Activated T-cell treated with anti-CD3 and anti-CD28 coated beads, Interleukin-2, amount 50 U/mL, for 1 hour (primary cell): ENCODE results near the gene TK1.
"Not testable (repeated sequence)": the region's sequence is repeated elsewhere in the genome, so short reads cannot be mapped to it uniquely, and the experiment has no call there.

Experiments used
- DNase-seq: peaks from one replicate; pipeline ENCODE4 v3.0.0-alpha.2; 2020

TK1 gene

DNA sequence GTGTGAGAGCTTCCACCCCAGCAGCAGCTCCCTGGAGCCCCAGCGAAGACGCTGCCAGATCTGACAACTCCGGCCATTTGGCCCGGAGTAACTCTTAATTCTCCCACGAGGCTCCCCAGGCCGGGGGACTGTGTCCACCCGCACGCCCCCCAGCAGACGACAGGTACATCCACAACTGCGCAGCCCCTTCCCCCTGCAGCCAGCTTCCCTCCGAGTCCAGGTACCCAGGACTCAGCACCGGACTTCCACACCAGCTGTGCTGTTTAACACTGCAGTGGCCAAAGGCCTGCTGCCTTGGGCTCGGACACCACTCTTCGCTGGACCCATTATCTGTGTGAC, 11.2 kb downstream of the TK1 start:
- no peak for DNase-seq

DNA sequence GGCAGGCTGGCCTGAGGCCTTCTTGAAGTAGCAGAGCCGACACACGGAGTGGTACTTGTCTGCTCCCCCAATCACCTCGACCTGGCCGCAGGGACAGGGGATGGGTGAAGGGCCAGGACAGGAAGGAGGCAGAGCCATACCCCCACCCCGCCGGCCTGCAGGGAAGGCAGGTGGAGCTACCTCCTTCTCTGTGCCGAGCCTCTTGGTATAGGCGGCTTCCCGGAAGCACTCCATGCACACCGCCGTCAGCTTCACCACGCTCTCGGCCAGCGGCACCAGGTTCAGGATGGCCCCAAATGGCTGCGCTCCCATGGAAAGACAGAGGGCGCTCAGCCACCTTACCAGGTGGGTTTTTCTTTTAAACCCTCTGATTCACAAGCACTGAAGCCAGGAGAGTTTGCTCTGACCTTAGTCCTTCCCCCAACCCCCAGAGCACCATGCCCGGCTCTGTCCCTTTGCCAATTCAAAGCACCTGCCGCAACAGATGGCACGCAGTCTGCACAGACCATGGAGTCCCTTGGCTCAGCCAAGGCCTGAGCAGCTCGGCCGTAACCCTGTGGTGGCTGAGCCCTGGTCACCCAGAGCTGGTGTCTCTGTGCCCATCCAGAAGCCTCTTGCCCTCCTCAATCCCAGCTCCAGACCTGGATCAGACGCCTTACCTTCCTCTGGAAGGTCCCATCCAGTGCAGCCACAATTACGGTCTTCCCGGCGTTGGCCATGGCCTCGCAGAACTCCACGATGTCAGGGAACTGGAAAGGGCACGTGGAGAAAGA, 11.8 kb downstream of the TK1 start:
- DNase-seq, result no peak

DNA sequence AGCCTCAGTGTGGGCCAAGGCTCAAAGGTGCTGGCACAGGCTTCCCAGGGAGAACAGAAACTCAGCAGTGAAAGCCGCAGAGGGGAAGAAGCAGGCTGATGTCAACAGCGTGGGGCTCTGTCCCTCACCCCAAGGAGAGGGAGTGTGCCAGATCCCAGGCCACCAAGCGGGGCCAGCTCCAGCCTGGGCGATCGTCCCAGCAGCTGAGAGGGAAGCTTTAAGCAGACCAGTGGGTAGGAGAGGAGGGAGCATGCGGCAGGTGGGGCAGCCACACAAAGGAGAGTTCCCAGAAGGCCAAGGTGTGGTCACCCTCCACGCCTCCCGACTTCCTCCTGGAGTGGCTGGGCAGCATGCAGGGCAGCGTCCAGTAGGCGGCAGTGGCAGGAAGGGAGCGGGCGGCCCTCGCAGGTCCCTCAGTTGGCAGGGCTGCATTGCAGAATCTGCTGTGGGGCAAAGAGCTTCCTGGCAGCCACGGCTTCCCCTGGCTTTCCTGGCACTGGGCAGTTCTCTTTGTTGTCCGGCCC, 12.4 kb downstream of the TK1 start:
- no peak for DNase-seq

DNA sequence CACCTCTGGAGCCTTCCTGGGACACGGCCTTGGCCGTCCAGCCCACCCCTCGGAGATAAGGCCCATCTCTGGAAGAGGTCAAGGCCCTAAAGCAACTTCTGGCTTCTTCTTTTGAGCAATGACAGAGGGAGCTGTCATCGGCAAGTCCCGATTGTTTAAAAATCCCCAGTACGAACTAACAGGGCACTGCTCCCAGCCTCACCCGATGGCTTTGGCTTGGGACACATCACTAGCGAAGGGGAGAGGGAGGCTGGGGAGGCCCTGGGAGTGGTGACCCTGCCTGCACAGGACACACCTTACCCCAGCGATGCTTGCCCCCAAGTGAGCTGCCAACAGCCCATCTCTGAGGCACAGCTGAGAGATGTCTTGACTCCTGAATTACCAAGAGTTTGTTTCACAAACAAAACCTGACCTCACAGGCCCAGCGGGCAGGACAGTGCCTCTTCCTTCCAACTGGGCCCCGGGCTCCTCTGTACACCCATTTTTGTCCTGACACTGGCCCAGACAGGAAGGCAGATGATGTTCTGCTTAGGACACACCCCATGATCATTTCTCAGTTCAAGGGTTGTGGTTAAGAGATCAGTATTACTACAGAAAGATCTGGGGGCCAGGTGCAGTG, 13.6 kb downstream of the TK1 start:
- peak; percentile 32 for DNase-seq

DNA sequence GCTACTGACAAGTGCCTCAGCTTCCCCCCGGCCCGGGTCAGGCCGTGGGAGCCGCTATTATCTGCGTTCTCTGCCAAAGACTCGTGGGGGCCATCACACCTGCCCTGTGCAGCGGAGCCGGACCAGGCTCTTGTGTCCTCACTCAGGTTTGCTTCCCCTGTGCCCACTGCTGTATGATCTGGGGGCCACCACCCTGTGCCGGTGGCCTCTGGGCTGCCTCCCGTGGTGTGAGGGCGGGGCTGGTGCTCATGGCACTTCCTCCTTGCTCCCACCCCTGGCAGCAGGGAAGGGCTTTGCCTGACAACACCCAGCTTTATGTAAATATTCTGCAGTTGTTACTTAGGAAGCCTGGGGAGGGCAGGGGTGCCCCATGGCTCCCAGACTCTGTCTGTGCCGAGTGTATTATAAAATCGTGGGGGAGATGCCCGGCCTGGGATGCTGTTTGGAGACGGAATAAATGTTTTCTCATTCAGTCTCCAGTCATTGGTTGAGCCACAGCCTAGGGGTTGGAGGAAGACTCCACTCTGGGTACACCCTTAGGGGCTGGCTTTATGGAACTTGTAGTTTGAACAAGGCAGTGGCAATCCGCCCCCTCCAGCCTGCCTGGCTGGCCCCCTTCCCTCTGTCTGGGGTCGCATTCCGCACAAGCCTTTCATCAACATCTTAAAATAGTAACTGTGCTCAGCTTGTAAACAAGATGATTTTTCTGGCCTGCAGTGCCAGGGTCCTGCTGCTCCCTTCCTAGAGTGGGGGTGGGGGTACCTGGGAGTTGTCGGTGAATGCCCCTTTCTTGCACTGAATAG, 14.4 kb downstream of the TK1 start:
- DNase-seq, result no peak

DNA sequence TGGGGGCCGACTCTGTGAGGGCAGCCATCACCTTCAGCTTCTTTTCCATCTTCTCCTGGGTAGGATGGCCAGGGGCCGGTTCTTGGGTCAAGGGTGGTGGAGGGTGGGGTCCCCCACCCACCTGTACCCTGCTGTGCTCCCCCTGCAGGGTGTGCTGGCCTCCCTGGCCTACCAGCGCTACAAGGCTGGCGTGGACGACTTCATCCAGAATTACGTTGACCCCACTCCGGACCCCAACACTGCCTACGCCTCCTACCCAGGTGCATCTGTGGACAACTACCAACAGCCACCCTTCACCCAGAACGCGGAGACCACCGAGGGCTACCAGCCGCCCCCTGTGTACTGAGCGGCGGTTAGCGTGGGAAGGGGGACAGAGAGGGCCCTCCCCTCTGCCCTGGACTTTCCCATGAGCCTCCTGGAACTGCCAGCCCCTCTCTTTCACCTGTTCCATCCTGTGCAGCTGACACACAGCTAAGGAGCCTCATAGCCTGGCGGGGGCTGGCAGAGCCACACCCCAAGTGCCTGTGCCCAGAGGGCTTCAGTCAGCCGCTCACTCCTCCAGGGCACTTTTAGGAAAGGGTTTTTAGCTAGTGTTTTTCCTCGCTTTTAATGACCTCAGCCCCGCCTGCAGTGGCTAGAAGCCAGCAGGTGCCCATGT, 15.1 kb downstream of the TK1 start:
- not testable (repeated sequence) for DNase-seq

DNA sequence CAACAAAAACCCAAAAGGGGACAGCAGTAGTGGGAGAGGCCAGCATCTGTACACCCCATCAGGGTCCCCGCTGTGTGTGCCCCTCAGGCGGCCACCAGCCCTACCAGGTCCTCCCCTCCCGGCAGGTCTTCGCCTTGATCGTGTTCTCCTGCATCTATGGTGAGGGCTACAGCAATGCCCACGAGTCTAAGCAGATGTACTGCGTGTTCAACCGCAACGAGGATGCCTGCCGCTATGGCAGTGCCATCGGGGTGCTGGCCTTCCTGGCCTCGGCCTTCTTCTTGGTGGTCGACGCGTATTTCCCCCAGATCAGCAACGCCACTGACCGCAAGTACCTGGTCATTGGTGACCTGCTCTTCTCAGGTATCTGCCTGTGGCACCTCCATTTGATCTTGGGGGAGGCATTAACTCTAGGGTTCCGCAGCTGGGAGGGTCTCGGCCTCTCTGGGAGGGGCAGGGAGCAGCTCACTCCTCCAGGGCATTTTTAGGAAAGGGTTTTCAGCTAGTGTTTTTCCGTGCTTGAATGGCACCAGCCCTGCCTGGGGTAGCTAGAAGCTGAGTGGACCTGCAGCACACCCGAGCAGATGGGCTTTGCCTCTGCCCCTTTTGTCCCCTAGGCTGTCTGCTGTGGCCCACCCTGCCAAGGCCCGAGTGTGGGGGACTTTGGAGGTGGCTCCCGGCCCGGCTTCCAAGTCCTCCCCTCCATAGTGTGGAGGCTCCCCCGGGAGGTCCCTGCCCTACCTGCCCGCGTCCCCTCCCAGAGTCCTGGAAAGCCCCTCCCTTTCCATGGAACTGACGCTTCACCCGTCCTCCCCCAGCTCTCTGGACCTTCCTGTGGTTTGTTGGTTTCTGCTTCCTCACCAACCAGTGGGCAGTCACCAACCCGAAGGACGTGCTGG, 15.9 kb downstream of the TK1 start:
- DNase-seq, result no peak

DNA sequence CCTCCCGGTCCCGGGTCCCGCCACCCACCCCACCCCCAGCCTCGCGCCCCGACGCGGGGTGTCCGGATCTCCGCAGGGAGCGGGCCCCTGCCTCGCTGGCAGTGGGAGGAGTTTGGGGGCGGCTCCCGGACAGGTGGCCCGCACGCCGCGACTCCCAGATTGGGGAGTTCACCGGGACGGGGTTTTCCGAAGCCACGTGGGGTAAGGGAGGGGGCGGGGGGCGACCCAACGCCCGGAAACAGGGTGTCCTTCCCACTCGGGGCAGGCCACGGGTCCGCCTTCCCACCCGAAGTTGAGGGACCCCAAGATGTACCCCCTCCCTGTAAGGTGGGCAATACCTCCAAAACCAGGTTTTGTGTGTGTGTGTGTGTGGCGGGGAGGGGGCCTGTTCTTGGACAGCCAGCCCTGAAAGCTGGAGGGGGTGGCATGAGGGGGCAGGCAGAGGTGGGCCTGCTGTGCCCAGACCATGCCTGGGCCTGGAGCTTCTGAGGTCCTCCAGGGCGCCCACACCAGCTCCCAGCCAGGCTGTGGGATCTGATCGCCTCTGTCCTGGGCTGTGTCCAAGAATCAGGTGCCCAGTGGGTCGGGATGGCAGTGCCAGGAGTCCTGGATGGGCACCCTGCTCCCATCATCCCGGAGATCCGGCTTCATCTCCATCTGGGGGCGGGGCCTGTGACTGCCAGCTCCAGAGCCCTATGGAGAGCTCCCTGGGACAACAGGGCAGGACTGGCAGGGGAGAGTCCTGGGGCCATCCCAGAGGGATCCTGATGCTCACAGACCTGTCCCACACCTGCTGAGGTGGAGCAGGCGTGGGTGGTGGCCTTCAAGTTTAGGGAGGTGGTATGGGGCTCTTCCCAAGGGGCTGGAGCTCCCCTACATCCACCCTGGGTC, 17.7 kb downstream of the TK1 start:
- peak; percentile 61 for DNase-seq

DNA sequence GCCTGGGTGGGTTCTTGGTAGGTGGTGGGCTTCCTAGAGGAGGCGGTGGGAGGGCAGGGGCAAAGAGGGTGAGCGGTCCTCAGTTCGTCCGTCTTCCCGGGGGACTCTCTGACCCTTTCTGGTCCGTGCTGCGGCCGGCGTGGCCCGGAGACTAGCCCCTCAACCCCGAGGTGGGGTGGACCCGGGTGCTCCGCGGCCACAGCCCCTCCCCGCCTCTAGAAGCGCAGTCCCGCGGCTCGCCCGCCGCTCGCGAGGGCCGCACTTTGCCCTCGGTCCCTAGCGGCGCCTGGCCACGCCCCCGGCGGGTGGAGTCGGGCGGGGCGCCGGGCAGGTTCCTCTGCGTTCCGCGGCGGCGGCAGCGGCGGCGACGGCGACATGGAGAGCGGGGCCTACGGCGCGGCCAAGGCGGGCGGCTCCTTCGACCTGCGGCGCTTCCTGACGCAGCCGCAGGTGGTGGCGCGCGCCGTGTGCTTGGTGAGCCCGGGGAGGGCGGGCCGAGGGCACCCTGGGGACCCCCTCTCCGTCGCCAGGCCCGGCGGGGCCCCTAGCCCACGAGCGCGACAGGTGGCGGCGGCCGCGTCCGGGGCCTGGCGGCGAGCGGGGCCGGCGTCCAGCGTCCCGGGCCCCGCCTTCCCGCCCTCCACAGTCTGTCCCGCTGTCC, 18.5 kb downstream of the TK1 start, which contains the start of gene SYNGR2:
Gene SYNGR2 (plus strand): TSS at position 340 of the 661 bp plus-strand sequence. CDS start 36 bp downstream, at position 376.
- DNase-seq, result peak; percentile 90

DNA sequence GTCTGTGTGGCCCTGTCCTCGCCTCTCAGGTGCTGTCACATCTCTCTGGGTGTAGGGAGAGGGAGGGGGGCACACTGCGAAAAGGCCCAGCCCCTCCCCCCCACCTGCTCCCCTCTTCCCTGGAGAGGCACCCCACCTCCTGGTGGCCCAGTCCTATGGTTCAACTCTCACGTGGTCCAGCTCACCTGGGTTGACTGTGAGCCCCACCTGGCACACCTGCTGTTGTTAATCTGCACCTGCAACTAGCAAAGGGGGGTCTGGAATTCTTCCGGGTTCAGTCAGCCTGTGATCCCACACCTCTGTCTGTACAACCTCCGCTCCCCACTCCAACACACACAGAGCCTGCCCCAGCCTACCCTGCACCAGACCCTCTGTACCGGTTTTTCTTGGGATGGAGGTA, 20.4 kb downstream of the TK1 start:
- DNase-seq, result no peak

DNA sequence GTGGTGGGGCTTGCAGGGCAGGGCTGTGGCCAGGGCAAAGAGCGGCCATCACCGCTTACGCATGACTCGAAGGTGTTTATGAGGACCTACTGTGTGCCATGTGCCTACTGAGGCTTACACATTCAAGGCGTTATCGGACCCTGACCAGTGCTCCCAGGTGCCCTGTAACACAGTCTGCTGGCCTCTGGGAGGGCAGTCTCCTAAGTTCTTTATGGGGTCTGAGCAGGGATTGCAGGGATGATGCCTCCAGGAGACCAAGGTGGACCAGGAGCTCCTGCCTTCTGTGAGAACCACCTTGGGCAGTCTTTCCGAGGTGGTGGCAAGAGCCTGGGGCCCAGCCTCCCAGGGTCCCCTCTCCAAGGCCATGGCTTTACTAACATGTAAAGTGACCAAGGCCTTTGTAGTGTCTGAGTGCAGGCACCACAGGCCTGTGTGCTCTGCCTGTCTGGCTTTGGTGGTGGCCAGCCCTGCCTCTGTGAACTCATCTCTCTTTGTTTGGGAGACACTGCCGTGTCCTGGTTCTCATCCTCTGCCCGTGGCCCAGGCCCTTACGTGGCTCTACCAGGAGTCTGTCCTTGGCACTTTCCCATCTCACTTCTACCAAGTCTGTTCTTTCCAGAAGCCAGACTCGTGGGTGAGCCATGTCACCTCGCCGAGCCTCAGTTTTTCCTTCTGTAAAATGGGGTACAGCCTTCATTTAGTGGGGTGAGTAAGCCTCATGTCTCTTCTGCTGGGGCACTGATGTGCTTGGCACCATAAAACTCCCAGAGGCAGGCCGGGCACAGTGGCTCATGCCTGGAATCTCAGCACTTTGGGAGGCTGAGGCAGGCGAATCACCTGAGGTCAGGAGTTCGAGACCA, 21.9 kb downstream of the TK1 start:
- no peak for DNase-seq

DNA sequence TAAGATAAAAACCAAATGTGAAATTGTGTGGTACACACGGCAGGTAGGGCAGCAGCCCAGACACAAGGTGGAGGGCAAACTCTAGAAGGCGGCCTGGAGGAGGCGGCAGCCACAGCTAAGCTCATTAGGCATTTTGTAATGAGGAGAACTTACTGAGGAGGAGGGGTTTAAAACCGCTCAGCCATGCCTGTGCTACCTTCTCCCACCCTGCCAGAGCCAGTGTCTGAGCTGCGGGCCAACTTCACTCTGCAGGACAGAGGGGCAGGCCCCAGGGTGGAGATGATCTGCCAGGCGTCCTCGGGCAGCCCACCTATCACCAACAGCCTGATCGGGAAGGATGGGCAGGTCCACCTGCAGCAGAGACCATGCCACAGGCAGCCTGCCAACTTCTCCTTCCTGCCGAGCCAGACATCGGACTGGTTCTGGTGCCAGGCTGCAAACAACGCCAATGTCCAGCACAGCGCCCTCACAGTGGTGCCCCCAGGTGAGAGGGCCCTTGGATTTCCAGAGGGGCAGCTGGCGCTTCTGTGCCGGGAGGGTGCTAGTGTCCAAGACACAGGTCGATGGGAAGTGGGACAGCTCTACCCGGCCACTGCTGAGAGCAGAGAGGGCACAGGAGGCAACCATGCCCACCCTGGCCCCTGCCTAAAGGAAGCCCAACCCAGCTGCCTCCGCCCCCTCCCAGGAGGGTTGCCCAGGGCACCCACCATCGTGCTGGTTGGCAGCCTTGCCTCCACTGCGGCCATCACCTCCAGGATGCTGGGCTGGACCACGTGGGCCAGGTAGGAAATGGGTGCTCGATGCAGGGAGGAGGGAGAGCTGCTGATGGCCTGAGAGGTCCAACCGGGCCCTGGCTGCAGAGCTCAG, 22.7 kb downstream of the TK1 start:
- no peak for DNase-seq

DNA sequence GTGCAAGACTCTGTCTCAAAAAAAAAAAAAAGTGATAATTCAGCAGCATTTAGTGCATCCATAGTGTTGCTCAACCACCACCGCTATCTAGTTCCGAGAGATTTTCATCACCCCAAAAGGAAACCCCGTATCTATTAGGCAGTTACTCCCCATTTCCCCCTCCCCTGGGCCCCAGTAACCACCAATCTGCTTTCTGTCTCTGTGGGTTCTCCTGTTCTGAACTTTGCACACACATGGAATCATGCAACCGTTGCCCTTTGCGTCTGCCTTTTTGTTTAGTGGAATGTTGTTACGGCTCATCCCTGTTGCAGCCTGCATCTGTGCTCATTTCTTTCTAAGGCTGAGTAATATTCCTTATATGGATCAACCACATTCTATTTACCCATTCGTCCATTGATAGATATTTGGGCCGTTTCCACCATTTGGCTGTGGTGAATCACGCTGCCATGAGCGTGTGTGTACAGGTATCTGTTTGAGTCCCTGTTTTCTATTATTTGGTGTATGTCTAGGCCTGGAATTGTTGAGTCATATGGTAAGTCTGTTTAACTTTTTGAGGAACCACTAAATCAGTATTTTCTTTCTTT, 27.2 kb downstream of the TK1 start:
- no peak for DNase-seq

DNA sequence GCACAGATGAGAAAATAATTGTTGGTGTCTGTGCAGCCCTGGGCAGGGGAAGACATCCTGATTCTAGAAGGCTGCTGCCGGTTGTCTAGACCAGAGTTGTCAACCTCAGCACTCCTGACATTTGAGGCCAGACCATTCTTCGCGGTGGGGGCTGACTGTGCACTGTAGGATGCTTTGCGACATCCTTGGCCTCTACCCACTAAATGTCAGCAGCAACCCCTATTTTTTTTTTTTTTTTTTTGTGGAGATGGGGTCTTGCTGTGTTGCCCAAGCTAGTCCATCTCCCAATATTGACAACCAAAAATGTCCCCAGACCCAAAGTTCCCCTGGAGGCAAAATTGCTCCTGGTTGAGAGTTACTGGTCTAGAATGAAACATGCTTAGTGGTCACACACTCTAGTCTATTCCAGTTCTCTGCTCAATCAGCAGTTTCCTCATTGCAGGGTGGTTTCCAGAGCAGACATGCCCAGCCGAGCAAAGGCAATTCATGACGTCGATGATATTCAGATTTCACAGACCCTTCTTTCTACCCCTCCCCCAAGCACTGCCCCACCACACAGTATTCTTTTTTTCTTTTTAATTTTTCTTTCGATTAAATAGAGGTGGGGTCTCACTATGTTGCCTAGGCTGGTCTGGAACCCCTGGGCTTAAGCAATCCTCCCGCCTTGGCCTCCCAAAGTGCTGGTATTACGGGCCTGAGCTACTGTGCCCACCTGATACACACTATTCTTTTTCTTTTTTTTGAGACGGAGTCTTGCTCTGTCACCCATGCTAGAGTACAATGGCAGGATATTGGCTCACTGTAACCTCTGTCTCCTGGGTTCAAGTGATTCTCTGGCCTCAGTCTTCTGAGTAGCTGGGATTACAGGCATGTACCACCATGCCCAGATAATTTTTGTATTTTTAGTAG, 31.7 kb downstream of the TK1 start:
- no peak for DNase-seq

DNA sequence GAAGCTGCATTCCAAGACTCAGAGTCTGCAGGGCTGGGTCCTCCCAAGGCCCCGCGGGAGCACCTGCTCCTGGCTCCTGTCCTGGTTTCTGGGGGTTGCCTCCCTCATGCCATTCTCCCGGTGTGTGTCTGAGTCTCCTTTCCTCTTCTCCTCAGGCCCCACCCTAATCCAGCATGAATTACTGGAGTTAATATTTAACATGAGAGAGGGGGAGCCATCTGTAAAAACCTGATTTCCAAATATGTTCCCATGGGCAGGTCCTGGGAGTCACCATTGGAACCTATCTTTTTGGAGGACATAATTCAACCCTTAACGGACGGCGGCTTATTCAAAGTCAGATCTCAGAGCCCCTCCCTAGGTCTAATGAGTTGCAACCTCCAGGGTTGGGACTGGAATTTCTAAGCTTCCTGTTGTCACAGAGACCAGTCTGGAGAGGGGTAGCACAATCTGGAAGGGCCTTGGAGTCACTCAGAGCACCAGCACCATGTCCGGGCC, 35.3 kb downstream of the TK1 start:
- DNase-seq, result no peak

DNA sequence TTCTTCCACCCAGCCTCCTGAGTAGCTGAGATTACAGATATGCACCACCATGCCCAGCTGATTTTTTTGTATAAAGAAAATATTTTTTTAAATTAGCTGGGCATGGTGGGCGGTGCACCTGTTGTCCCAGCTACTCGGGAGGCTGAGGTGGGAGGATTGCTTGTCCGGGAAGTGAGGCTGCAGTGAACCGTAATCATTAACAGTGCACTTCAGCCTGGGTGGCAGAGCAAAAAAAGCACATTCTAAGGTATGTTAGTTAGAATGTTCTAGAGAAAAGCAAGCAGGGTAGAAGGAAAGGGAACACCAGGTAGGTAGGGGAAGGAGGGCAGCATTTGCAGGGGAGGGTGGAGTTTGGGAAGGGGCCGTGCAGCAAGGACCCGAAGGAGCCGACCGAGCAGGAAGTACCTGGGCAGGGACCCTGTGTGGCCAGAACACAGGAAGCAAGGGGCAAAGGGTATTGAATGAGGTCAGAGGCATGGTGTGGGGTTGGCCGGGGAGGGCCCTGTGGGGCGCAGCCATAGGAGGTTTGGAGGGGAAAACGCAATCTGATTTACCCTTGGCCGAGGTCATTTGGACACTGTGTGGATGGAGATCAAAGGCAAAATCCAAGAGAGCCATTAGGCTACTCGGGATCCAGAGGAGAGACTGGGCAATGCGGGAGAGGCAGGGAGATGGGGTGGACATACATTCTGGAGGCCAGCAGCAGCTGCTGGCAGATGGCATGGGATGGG, 38.4 kb downstream of the TK1 start:
- no peak for DNase-seq
